ENCODE results near the gene SLC16A6.
"Not testable (repeated sequence)": the region's sequence is repeated elsewhere in the genome, so short reads cannot be mapped to it uniquely, and the experiment has no call there.

DNA sequence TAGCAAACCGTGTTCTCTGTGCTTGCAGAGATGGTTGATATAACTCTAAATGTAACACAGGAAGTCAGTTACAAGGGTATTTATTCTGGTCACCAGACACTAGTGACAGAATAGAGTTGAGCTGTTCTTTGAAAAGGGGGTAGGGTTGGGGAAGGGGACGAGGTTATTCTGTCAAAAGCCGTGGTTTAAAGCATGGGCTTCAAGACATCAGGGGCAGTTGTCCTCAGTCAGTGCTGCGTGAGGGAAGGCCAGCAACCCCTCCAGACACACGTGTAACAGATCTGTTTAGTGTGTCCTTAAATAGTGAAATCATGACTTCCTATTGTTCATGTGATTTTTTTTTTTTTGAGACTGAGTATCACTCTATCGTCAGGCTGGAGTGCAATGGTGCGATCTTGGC is 37.5 kb downstream of the SLC16A6 start:
- TF ChIP-seq, protein P1, sequence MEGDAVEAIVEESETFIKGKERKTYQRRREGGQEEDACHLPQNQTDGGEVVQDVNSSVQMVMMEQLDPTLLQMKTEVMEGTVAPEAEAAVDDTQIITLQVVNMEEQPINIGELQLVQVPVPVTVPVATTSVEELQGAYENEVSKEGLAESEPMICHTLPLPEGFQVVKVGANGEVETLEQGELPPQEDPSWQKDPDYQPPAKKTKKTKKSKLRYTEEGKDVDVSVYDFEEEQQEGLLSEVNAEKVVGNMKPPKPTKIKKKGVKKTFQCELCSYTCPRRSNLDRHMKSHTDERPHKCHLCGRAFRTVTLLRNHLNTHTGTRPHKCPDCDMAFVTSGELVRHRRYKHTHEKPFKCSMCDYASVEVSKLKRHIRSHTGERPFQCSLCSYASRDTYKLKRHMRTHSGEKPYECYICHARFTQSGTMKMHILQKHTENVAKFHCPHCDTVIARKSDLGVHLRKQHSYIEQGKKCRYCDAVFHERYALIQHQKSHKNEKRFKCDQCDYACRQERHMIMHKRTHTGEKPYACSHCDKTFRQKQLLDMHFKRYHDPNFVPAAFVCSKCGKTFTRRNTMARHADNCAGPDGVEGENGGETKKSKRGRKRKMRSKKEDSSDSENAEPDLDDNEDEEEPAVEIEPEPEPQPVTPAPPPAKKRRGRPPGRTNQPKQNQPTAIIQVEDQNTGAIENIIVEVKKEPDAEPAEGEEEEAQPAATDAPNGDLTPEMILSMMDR (IDR thresholded peaks at IDR 0.05), result not testable (repeated sequence)
- not testable (repeated sequence) for TF ChIP-seq POLR2A (IDR thresholded peaks at IDR 0.05)
